Stomach smooth muscle (tissue), 2 donors: Measurements from ENCODE around the gene HSF4.
A peak's percentile ranks its signal among the peaks of the same experiment; 100 is the strongest.

Experiments used
- H3K27ac ChIP-seq: one replicate; pipeline ENCODE4 v1.7.0; 2013; ENCODE audit warnings: mild to moderate bottlenecking, low read length, inconsistent platforms
- H3K27me3 ChIP-seq, 2 donors: one replicate each; pipeline ENCODE4 v1.7.0; 2013; ENCODE audit warnings: low read length in 2 of 2; ENCODE audit not compliant: insufficient read depth in 2 of 2, control insufficient read depth in 1 of 2
- H3K36me3 ChIP-seq, 2 donors: one replicate each; pipeline ENCODE4 v1.7.0; 2013; ENCODE audit warnings: low read length in 2 of 2; ENCODE audit not compliant: control insufficient read depth in 2 of 2, insufficient read depth in 2 of 2
- H3K4me1 ChIP-seq: one replicate; pipeline ENCODE4 v1.7.0; 2013; ENCODE audit warnings: low read length; ENCODE audit not compliant: control insufficient read depth, insufficient read depth
- H3K4me3 ChIP-seq, 2 donors: one replicate each; pipeline ENCODE4 v1.7.0; 2013; ENCODE audit warnings: low read length in 2 of 2
- H3K9ac ChIP-seq, 2 donors: one replicate each; pipeline ENCODE4 v1.7.0; 2013; ENCODE audit warnings: low read length in 2 of 2, mild to moderate bottlenecking in 1 of 2
- H3K9me3 ChIP-seq, 2 donors: one replicate each; pipeline ENCODE4 v1.7.0; 2013; ENCODE audit warnings: low read length in 2 of 2; ENCODE audit not compliant: control insufficient read depth in 2 of 2
- donor health status: healthy.
- donor health status: Pancreatic carcinoma.

The HSF4 gene

DNA sequence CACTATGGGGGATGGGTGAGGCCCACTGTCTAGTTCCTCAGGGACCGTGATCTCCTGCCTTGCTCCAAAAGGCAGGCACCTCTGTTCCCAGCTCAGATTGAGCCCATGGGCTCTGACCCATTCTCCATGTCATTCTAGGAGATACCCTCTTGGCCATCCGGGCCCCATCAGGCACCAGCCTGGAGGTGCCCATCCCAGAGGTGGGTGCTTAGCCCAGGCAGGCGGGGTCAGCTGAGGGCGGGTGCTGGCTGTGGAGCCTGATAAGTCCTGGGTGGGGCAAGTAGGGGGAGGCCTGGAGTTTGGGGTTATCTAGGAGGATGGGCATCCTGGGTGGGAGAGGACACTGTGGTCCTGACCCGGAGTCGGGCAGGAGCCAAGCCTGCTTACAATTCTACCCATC lies 29.7 kb downstream of the HSF4 start:
- Histone ChIP-seq H3K4me1 (peaks cover 36% of the 10 kb centered on the region), H3K27me3 (no peaks in the 10 kb centered on the region), H3K9ac (peak overlapping the region in 1 of 2 donors; percentile 47), H3K9me3 (no peaks in the 10 kb centered on the region), H3K27ac (no peak overlapping the region), H3K36me3 (peaks cover 40 to 41% of the 10 kb centered on the region in 2 donors), H3K4me3 (no peak overlapping the region)

GRCh38 chr16:67195676-67196075 lies 31.1 kb downstream of the HSF4 start:
- Histone ChIP-seq H3K36me3 (peaks cover 40 to 41% of the 10 kb centered on the region in 2 donors), H3K4me1 (peaks cover 36% of the 10 kb centered on the region), H3K27me3 (no peaks in the 10 kb centered on the region)

DNA sequence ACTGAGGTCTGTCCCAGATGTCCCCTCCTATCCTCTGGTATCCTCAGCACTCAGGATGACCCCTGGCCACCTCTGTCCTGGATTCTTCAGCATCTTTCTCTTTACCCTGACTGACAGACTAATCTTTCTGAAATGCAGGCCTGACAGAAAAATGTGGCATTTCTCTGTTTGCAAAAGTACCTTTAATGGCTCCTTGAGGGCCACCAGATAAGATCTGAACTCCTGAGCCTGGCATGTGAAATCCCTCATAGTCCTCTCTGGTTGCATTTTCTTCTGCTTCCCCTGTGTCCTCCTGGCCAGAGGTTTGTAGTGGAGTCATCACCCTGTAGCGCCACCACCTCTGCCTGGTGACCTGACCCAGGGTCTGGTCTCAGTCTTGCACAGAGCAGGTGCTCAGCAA lies 32.3 kb downstream of the HSF4 start:
- H3K27me3 ChIP-seq, result no peaks in the 10 kb centered on the region
- H3K4me3 ChIP-seq, result no peak overlapping the region
- no peaks in the 10 kb centered on the region for H3K9me3 ChIP-seq
- H3K27ac ChIP-seq, result no peak overlapping the region
- peaks cover 40 to 41% of the 10 kb centered on the region in 2 donors for H3K36me3 ChIP-seq
- peaks cover 32% of the 10 kb centered on the region for H3K4me1 ChIP-seq
- no peak overlapping the region for H3K9ac ChIP-seq

More at GRCh38 chr16:67195676-67196075, 31.1 kb downstream of the HSF4 start:
- no peak overlapping the region for H3K4me3 ChIP-seq
- H3K27ac ChIP-seq, result no peak overlapping the region
- no peak overlapping the region for H3K9ac ChIP-seq
- no peaks in the 10 kb centered on the region for H3K9me3 ChIP-seq

DNA sequence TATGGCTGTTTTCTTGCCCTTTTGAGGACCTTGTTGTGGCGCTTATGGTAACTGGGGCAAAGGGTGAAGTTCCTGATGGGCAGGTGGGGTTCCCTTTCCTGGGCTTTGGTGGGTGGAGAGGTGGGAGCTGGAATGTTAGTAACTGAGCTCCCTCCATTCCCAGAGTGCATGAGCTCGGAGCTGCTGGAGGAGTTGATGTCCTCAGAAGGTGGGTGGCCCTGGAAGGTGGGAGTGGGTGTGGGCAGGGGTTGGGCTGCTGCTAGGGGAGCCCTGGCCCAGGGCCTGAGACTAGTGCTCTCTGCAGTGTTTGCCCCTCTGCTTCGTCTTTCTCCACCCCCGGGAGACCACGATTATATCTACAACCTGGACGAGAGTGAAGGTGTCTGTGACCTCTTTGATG lies 33.2 kb downstream of the HSF4 start:
- Histone ChIP-seq H3K9ac (no peak overlapping the region), H3K4me3 (no peak overlapping the region), H3K27ac (no peak overlapping the region), H3K9me3 (no peaks in the 10 kb centered on the region), H3K27me3 (no peaks in the 10 kb centered on the region), H3K4me1 (peaks cover 26% of the 10 kb centered on the region), H3K36me3 (peaks cover 40 to 43% of the 10 kb centered on the region in 2 donors)

DNA sequence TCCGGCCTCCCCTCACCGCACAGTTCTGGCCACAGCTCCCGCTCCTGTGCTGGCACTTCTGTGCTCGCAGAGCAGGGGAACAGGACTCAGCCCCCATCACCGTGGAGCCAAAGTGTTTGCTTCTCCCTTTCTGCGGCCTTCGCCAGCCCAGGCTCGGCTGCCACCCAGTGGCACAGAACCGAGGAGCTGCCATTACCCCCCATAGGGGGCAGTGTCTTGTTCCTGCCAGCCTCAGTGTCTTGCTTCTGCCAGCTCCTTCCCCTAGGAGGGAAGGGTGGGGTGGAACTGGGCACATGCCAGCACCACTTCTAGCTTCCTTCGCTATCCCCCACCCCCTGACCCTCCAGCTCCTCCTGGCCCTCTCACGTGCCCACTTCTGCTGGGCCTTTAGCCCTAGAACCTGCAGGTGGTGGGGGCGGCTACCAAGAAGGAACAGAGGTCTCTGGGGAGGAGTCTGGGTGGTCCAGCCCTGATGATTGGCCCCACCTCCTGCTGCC lies 33.7 kb downstream of the HSF4 start:
- peaks cover 40 to 43% of the 10 kb centered on the region in 2 donors for H3K36me3 ChIP-seq
- peaks cover 20% of the 10 kb centered on the region for H3K4me1 ChIP-seq
- no peaks in the 10 kb centered on the region for H3K27me3 ChIP-seq
- H3K9me3 ChIP-seq, result no peaks in the 10 kb centered on the region
- H3K9ac ChIP-seq, result no peak overlapping the region
- no peak overlapping the region for H3K4me3 ChIP-seq
- no peak overlapping the region for H3K27ac ChIP-seq

DNA sequence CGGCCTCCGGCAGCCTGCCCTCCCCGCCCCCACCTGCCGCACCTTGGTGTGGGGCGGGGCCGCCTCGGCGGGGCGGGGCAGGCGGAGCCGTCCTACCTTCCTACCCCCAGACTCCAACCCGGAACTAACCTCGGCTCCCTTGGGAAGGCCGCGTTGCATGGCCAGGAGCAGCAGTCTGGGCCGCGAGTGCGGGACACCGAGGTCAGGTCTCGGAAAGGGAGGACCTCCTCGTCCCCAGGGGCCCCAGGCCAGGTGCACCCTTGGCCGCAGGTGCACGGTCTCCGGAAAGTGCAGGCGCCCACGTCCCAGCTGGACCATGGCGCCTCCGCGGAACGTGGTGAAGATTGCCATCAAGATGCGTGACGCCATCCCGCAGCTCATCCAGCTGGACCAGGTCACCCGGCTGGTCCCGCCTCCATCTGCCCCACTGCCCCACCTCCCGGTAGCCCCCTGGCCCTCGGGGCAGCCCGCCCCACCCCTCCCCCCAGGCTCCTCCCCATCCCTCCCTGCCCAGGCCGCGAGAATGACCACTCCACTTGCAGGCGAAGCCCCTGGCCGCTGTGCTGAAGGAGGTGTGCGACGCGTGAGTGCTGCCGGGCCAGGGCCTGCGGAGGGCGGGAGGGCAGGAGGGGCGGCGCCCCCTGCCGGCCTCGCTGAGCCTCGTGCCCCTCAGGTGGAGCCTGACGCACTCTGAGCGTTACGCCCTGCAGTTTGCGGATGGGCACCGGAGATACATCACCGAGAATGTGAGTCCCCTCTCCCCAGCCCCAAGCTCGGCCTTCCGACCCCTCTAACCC lies 34.7 kb downstream of the HSF4 start, which contains the start of gene ELMO3:
Gene ELMO3 (plus strand): TSS at position 121 of the 797 bp plus-strand sequence. CDS start 196 bp downstream, at position 317.
- no peak within 1 kb of the TSS for H3K27ac ChIP-seq
- no peak within 1 kb of the TSS for H3K4me3 ChIP-seq
- no peaks in the 10 kb centered on the region for H3K27me3 ChIP-seq
- no peaks in the 10 kb centered on the region for H3K9me3 ChIP-seq
- H3K36me3 ChIP-seq, result peaks cover 35 to 40% of the 10 kb centered on the region in 2 donors
- peaks cover 14% of the 10 kb centered on the region for H3K4me1 ChIP-seq
- no peak within 1 kb of the TSS for H3K9ac ChIP-seq

DNA sequence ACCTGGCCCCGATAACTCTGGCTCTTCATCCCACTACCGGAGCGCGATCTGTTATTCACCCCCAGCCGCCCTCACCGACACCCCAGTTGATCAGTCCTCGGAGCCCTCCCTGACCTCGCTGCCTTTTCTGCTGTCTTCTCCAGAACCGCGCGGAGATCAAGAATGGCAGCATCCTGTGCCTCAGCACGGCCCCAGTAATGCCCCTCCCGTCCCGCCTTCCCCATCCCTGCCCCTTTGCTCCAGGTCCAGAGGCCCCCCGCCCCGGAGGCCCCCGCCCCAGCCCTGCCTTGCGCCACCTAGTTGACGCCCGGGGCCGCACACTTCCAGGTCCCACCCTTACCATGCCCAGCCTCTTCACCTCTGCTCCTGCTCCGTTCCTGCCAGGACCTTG lies 35.3 kb downstream of the HSF4 start:
- no peak overlapping the region for H3K4me3 ChIP-seq
- peaks cover 9% of the 10 kb centered on the region for H3K4me1 ChIP-seq
- H3K9ac ChIP-seq, result no peak overlapping the region
- H3K36me3 ChIP-seq, result peaks cover 30 to 35% of the 10 kb centered on the region in 2 donors
- H3K27ac ChIP-seq, result no peak overlapping the region
- no peaks in the 10 kb centered on the region for H3K9me3 ChIP-seq
- no peaks in the 10 kb centered on the region for H3K27me3 ChIP-seq

GRCh38 chr16:67200491-67200890 lies 35.9 kb downstream of the HSF4 start:
- Histone ChIP-seq H3K27ac (no peak overlapping the region), H3K27me3 (no peaks in the 10 kb centered on the region), H3K36me3 (peaks cover 24 to 28% of the 10 kb centered on the region in 2 donors), H3K9ac (no peak overlapping the region), H3K9me3 (no peaks in the 10 kb centered on the region), H3K4me1 (peaks cover 9% of the 10 kb centered on the region), H3K4me3 (no peak overlapping the region)

DNA sequence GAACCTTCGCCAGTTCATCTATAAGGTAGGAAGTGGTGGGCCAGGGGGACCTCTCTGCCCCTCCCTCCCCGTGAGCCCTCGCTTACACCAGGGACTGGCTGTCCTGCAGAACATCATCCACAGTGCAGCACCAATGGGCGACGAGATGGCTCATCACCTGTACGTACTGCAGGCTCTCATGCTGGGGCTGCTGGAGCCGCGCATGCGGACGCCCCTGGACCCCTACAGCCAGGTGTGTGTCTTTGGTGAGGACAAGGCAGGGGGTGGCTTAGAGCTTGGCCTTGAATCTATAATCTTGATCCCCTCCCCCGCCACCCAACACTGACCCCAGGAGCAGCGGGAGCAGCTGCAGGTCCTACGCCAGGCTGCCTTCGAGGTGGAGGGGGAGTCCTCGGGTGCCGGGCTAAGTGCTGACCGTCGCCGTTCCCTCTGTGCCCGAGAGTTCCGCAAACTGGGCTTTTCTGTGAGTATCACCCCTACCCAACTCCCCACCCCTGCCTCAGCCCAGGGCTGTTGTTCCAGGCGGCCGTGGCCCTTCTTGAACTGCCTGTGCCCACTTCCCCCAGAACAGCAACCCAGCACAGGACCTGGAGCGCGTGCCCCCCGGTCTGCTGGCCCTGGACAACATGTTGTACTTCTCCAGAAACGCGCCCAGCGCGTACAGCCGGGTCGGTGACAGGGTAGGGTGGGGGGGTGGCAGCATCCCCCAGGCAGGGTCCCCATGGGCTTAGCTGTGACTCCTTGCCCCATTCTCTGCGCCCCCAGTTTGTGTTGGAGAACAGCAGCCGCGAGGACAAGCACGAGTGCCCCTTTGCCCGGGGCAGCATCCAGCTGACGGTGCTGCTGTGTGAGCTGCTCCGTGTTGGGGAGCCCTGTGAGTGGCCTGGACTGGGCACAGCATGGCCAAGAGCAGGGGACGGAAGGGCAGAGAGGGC lies 37.1 kb downstream of the HSF4 start:
- no peak overlapping the region for H3K9ac ChIP-seq
- H3K36me3 ChIP-seq, result peaks cover 16 to 17% of the 10 kb centered on the region in 2 donors
- H3K4me1 ChIP-seq, result peaks cover 9% of the 10 kb centered on the region
- no peaks in the 10 kb centered on the region for H3K27me3 ChIP-seq
- H3K9me3 ChIP-seq, result no peaks in the 10 kb centered on the region
- no peak overlapping the region for H3K4me3 ChIP-seq
- H3K27ac ChIP-seq, result no peak overlapping the region

- no peaks in the 10 kb centered on the region for H3K27me3 ChIP-seq
- no peak overlapping the region for H3K9ac ChIP-seq
- no peaks in the 10 kb centered on the region for H3K9me3 ChIP-seq
- H3K4me3 ChIP-seq, result no peak overlapping the region
- H3K4me1 ChIP-seq, result peaks cover 9% of the 10 kb centered on the region
- H3K36me3 ChIP-seq, result peaks cover 9% of the 10 kb centered on the region in 2 donors
- H3K27ac ChIP-seq, result no peak overlapping the region
Measured at GRCh38 chr16:67202426-67202825, 37.9 kb downstream of the HSF4 start.
